NCI-H1436 treated with DMSO at 0.1 percent for 48 hours (cell line): Measurements from ENCODE around the gene FAM8A1.

Experiments used
- DNase-seq: peaks from one replicate; lab custom pipeline; 2025; lab: John Stamatoyannopoulos, UW

The FAM8A1 gene

DNA sequence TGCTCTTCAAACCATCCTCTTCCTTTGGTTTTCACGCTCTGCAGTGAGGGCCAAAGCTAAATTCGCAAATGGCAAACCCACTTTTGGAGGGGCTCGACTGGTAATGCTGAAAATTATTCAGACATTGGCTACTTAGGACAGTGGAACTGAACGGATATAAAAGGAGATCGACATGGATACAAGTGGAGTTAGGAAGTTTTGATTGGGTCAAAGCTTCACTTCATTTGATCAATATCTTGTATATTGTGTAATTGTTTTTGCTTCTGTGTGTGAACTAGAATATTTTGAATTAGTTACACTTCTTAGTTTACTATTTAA is 1.2 kb downstream of the FAM8A1 start:
- DNase-seq, result no peak

DNA sequence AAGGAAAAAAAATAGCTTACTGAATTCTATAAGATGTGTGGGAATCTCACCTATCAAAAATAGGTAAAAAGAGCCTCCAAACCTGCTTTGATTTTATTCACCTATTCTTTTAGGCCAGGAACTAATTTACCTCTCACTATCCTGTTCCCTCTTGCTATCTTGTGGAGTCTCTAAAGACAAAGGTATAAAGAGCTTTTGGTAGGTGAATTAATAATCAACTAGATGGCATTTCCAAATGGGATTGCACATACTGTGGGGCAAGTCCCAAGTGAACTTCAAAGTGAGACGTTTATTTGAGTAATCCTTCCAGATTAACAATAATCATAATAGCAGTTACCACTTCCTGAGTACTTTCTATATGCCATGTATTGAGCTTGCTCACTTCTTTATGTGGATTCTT is 2.8 kb downstream of the FAM8A1 start:
- no peak for DNase-seq

DNA sequence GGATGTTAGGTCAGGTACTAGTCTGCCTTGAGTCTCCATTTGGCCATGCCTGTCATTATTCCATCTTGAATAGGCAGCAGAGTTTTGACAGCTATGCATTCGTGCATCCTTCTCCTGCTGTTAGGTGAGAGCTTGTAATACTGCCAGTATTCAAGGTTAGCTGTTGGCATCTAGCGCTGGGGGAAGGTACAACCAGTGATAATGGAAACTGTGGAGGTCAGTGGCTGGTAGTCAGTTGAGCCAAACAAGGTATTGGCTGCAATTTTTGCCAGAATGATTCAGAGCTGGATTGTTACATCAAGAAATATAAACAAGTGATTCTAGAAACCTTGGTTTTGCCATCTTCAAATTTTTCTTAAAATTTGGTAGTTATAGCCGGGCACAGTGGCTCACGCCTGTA is 6.5 kb downstream of the FAM8A1 start:
- no peak for DNase-seq

DNA sequence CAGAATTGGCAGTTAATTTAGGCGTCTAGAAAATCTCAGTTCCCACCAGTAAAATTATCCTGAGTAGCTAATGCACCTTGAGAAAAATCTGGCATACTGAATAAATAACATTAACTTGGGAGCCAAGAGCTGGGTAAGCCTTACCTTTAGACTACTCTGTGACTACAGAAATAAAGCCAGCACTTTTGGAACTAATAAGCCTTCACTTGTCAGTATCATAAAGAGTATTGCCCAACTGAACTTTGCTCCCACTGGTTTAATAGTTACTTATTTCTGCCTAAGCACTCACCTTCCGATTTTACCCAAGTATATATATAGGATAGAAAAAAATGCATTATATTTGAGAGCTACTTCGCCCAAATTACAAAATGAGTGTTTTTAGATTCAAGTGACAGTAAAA is 10.7 kb downstream of the FAM8A1 start:
- DNase-seq, result no peak

DNA sequence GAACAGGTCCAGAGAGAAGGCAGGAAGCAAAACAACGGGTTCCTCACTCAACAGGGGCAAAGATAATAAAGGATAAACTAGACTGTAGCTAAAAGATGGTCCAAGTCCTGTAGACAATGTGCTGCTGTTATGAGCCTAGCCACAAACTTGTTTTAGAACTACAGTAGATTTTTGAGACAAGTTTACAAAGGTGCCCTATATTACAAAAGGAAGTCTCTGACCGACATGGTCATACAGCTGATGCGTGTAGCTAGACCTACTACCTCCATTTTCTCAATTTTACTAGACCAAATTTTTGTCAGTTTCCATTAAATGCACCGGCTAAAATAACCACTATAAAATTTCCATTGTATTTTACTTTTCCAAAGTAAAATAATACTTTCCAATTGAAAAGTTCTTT is 11.9 kb downstream of the FAM8A1 start:
- DNase-seq, result no peak

DNA sequence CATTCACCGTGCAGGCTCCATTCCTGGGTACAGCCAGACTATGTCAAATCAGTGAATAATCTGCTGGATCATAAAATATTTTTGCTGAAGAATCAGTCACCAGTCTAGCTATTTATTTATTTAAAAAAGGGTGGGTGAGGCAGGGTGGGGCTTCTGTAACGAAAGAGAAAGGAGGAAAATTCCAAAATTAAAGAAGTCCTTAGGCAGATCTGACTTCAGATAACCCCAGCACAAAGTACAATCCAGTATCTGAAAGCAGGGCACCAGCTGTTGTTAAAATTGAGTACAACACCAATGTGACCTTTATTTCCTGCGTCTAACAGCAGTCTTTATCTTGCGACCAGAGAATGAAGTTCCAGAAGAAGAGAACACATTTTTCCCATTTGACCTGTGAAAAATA is 15.7 kb downstream of the FAM8A1 start:
- no peak for DNase-seq

DNA sequence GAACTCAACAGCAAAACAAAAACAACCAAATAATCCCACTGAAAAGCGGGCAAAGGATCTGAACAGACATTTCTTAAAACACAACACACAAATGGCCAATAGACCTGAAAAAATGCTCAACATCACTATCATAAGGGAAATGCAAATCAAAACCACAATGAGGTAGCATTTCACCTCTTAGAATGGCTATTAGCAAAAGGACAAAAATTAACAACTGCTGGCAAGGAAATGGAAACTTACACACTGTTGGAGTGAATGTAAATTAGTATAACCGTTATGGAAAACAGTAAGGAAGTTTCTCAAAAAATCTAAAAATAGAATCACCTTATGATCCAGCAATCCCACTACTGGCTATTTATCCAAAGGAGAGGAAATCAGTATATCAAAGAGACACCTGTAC is 20.9 kb downstream of the FAM8A1 start:
- DNase-seq, result no peak

DNA sequence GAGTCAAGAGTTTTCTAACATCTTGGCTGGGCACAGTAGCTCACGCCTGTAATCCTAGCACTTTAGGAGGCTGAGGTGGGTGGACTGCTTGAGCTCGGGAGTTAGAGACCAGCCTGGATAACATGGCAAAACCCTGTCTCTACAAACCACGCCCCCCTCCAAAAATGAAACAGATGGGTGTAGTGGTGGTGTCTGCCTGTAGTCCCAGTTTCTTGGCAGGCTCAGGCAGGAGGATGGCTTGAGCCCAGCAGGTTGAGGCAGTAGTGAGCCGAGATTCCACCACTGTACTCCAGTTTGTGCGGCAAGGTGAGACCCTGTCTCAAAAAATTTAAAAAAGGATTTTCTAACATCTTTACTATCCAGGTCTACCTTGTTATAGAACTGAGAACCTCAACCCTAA is 22.0 kb downstream of the FAM8A1 start:
- no peak for DNase-seq

DNA sequence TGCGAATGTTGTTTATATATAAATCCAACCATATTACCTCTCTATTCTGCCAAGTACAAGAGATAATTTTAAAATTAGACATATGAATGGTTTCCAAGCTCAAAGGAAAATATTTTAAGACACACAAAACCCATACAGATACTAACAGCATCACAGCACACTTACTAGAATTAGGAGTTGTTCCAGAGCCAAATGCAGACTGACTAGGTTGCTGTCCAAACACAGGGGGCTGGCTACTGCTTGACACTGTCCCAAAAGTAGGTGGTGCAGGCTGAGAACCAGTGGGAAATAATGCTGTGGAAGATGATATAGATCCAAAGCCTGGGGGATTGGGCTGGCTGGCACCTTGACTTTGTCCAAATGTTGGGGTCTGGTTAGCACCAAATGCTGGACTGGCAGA is 24.3 kb downstream of the FAM8A1 start:
- no peak for DNase-seq

DNA sequence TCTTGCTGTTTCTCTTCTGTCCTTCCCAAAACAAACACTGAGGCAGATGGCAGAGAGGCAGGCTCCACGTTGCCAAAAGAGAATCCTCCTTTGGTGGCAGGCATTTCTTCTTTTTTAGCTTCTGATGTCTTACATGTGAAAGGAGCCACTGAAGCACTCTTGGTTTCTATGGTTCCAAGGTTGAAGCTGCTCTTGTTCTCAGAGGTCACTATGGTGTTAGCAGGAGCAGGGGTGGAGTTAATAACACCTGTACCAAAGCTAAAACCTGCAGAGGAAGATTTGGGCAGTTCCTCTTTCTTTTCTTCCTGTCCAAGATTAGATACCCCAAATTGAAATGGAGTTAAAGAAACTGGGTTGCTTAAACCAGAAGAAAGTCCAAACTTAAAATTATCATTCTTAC is 28.8 kb downstream of the FAM8A1 start:
- DNase-seq, result no peak

DNA sequence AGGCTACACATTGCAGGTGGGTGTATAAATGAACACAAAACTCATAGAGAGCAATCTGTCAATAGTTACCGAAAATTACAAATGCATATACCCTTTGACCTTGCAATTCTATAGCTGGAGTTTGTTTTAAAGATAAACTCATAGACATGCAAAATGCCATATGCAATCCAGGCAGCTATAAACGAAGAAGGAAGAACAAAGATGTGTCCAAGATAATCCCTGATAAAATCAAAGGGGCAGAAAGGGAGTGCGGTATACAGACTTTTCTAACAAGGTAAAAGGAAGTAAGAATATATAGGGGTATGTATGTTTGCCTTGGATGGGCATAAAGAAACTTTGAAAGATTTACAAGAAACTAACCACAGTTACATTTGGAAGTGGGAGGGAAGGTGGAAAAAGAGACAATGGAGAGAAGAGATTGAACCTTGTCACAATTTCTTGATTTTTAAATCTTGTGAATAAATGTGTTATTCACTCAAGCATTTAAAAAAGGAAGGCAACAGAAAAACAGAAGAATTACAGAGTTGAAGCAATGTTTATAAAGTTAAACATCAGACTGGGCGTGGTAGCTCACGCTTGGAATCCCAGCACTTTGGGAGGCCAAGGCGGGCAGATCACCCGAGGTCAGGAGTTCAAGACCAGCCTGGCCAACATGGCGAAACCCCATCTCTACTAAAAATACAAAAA is 29.9 kb downstream of the FAM8A1 start:
- no peak for DNase-seq

DNA sequence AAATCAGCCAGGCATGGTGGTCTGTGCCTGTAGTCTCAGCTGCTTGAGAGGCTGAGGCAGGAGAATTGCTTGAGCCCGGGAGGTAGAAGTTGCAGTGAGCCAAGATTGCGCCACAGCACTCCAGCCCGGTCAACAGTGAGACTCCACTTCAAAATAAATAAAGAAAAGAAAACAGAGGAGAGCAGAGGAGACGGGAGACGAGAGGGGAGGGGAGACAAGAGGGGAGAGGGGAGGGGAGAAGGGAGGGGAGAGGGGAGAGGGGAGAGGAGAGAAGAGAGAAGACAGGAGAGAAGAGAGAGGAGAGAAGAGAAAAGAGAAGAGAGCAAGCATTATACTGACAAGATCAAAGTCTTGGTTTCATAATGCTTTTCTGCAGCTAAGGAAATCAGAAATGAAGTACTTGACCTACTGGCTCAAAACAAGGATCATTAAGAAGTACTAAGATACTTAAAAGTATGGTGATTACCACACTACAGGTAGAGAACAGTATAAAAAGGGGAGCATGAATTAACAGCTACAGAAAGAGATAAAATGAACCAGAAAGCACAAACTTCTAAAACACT is 30.5 kb downstream of the FAM8A1 start:
- DNase-seq, result no peak

DNA sequence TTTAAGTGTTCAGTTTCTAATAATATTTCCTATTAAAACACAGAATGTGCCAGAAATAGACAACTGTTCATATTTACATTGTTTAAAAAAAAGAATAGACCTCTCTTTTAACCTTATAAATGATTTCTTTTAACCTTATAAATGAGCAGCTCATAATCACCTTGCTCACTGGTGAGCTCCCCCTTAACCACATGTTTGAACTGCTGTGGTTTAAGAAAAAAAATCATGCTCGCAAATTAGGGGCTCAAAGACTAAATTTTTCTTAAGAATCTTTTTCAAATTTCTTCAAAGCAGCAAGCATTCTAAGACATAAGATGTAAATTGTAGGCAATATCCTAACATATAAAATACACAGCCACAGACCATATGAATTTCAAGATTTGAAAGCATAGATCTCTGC is 32.8 kb downstream of the FAM8A1 start:
- no peak for DNase-seq

DNA sequence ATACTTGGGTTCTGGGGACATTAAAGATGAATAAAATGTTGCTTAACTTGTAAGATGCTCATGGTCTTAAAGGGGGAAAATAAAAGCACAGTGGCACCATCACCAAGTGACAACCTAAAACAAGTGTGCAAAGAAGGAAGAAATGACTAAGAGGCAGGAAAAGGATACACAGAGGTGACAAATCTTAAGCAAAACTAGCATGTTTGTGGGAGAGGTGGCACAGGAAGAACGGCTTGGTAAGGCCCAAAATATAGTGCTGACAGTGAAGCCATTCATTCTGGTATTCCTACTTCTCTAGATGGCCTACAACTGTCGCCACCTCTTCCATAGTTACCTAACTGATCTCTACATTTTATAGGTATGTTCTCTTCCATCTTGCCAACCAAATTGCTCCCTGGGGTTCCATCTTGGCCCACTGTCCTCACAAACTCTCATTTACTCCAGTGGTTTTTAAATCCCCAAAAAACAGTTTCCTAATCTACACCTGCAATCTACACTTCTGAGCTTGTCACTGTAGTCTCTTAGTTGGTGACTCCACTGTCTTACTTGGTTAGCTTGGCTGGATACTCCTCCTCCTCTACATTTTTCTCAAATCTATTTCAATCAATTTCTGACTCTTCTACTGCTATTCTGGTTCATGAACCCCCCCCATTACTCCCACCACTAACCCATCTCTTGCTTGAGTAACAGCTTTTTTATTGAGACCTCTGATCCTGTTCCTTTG is 33.5 kb downstream of the FAM8A1 start:
- no peak for DNase-seq

DNA sequence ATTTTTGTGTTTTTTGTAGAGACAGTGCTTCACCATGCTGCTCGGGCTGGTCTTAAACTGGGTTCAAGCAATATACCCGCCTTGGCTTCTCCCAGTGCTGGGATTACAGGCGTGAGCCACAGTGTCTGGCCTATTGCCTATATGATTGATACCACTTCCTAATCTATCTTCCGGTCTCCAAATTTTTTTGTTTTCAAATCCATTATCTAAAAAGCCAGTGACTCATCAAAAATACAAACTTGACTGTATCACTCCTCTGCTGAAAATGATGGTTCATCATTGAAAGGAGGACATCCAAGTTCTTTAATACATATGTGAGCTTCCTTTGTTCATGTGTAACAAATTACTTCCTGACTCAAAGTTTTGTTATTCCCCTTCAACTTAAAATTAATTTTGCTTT is 35.5 kb downstream of the FAM8A1 start:
- no peak for DNase-seq

DNA sequence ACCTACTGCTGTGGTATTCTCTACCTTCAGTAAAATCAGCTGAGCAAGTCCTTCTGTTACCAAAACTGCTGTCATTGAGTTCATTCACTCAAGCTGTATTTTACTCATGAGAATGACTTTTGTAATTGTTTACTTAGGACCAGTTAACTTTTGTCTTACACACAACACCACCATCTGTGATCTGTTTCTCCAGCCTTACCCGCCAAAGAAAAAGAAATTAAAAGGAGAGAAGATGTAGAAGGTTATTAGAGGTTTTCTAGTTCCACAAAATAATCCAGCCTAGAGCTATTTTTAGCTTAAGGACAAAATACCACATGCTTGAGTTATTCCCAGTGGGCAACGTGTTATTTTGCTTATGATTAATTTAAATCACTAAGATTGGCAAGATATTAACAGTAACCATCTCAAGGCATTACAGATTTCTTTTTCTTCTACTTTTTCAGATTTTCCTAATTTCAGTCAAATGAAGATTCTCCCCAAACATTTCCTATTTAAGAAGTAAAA is 38.2 kb downstream of the FAM8A1 start:
- no peak for DNase-seq

DNA sequence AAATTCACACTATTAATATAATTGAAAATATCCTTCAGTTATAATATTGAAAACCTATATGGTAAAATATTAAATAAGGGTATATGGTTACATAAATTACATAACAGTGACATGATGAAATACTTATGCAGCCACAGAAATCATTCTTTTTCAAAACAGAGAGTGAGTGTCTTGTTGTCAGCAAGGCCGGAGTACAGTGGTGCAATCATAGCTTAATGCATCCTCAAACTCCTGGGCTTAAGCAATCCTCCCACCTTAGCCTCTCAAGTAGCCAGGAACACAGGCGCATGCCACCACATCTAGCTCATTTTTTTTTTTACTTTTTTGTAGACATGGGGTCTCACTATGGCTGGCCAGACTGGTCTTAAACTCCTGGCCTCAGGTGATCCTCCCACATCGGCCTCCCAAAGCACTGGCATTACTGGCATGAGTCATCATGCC is 40.4 kb downstream of the FAM8A1 start:
- no peak for DNase-seq

DNA sequence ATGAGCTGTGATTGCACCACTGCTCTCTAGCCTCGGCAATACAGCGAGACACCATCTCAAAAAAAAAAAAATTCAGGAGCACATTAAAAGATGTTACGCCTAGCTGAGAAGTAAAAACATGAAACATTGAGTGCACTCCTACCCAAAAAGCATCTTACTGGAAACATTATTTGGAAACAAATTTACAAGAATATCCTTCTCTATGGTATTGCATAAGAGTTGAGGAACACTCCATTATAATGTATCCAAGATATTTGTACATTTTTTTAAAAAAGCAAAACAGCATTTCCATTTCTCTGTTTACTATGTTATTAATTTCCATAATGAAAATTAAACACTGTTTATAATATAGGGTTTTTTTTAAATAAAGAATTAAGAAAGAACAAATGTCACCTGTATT is 48.6 kb downstream of the FAM8A1 start:
- DNase-seq, result no peak

DNA sequence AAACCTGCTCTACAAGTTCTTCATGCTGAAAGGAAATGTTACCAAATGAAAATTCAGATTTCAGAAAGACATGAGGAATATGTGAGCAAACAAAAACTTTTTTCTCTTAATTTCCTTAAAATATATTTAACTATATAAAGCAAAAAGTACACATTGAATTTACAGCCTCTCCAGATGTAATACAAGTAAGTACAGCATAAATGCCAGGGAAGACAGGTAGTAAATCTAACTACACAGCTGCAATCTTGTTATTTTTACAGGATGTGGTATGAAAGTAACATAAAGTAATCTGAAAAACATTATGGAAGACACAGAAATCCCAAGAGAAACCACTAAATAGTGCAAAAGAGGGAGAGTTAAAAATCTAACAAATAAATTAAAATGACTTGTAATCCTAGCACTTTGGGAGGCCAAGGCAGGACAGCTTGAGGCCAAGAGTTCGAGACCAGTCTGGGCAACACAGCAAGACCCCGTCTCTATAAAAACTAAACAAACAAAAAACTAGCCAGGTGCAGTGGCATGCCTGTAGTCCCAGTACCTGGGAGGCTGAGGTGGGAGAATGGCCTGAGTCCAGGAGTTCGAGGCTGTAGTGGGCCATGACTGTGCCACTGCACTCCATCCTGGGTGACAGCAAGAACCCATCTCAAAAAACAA is 50.7 kb downstream of the FAM8A1 start:
- no peak for DNase-seq

DNA sequence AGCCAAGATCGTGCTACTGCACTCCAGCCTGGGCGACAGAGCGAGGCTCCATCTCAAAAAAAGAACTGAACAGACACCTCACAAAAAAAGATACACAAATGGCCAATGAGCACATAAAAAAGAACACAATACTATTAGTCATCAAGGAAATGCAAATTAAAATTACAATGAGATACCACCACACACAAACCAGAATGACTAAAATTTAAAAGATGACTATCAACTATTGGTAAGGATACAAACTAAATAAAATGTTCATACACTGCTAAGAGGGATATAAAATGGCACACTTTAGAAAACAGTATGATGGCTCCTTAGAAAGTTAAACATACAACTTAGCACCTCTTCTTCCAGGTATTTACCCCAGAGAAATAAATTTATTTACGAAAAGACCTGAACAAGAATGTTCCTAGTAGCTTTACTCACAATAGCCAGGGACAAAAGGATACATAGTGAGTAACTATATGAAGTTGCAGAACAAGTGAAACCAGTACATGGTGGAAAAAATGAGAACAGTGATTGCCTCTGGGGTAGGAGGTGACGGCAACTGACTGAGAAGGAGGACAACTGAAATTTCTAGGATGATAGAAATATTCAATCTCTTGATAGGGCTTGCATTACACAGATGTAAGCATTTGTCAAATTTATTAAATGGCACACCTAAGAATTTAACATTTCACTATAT is 53.2 kb downstream of the FAM8A1 start:
- DNase-seq, result no peak

DNA sequence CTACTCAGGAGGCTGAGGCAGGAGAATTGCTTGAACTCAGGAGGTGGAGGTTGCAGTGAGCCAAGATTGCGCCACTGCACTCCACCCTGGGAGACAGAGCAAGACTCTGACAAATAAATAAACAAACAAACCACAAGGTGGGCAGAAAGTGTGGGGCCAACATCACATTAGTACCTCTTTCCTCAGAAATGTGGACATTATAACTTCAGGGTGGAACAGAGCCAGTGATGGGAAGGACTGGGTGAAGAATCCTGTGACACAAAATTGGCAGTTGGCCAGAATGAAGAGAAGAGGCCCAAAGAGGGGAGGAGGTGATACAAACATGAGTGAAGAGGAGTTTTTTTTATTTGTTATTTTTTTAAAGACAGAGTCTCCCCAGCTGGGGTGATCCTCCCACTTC is 56.0 kb downstream of the FAM8A1 start:
- no peak for DNase-seq

DNA sequence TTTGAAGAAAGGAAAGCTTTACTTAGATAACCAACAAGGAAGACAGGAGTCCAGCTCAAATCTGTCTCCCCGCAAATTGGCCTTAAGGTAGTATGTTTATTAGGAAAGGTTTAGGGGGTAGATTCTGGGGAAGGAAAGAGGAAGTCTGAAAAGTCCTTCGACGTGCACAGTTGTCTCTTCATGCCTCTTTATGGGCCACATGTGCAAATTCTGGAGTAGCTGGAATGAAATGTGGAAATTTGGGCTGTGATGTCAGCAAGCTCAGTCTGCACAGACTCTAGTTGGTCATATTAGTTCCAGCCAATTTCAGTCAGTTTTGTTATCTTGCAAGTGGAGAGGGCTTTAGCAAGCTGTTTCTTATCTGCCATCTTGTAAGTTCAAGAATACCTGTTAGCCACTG is 56.5 kb downstream of the FAM8A1 start:
- DNase-seq, result no peak
